ENCODE measurements around the gene ALX4.
A peak's percentile ranks its signal among the peaks of the same experiment; 100 is the strongest.

Gene ALX4

GRCh38 chr11:44342616-44343015 is 32.7 kb upstream of the ALX4 start:
- H3K4me3 Mint-ChIP-seq, result no peak overlapping the region
- no peaks in the 10 kb centered on the region for H3K4me1 Mint-ChIP-seq
- no peak for ATAC-seq
- H3K27ac Mint-ChIP-seq, result no peak overlapping the region
- H3K9me3 Mint-ChIP-seq, result no peaks in the 10 kb centered on the region
- peaks cover 52% of the 10 kb centered on the region for H3K27me3 Mint-ChIP-seq
- DNase-seq, result no peak

GRCh38 chr11:44340656-44341055 is 30.7 kb upstream of the ALX4 start:
- H3K27me3 Mint-ChIP-seq, result peaks cover 56% of the 10 kb centered on the region
- no peaks in the 10 kb centered on the region for H3K9me3 Mint-ChIP-seq
- no peak for ATAC-seq
- H3K27ac Mint-ChIP-seq, result no peak overlapping the region
- no peaks in the 10 kb centered on the region for H3K4me1 Mint-ChIP-seq
- no peak for DNase-seq
- H3K4me3 Mint-ChIP-seq, result no peak overlapping the region

- no peak overlapping the region for H3K27ac Mint-ChIP-seq
- no peak overlapping the region for H3K4me3 Mint-ChIP-seq
- no peaks in the 10 kb centered on the region for H3K4me1 Mint-ChIP-seq
- ATAC-seq (no peak), DNase-seq (no peak)
- H3K27me3 Mint-ChIP-seq, result peaks cover 66% of the 10 kb centered on the region
- H3K9me3 Mint-ChIP-seq, result no peaks in the 10 kb centered on the region
These were observed 29.6 kb upstream of the ALX4 start for GRCh38 chr11:44339530-44339883.

GRCh38 chr11:44338698-44339529 is 29.0 kb upstream of the ALX4 start:
- Mint-ChIP-seq H3K27me3 (peaks cover 72% of the 10 kb centered on the region), H3K4me1 (no peaks in the 10 kb centered on the region), H3K4me3 (no peak overlapping the region), H3K27ac (no peak overlapping the region), H3K9me3 (no peaks in the 10 kb centered on the region)
- DNase-seq (no peak), ATAC-seq (no peak)

- Mint-ChIP-seq H3K27ac (no peak overlapping the region), H3K27me3 (peaks cover 72% of the 10 kb centered on the region), H3K4me1 (no peaks in the 10 kb centered on the region), H3K9me3 (no peaks in the 10 kb centered on the region), H3K4me3 (no peak overlapping the region)
- DNase-seq (no peak), ATAC-seq (no peak)
These were observed 28.1 kb upstream of the ALX4 start for GRCh38 chr11:44338026-44338425.

- ATAC-seq, result no peak
- no peak for DNase-seq
- Mint-ChIP-seq H3K27ac (no peak overlapping the region), H3K4me3 (no peak overlapping the region), H3K4me1 (no peaks in the 10 kb centered on the region), H3K27me3 (peaks cover 86% of the 10 kb centered on the region), H3K9me3 (no peaks in the 10 kb centered on the region)
These were observed 26.0 kb upstream of the ALX4 start for GRCh38 chr11:44335919-44336318.

GRCh38 chr11:44335052-44335760 is 25.3 kb upstream of the ALX4 start:
- no peak for DNase-seq
- no peak for ATAC-seq
- H3K27ac Mint-ChIP-seq, result peak overlapping the region in 1 of 2 donors; percentile 1
- H3K27me3 Mint-ChIP-seq, result peaks cover 84% of the 10 kb centered on the region
- no peaks in the 10 kb centered on the region for H3K9me3 Mint-ChIP-seq
- H3K4me3 Mint-ChIP-seq, result no peak overlapping the region
- H3K4me1 Mint-ChIP-seq, result no peaks in the 10 kb centered on the region

GRCh38 chr11:44334356-44335004 is 24.5 kb upstream of the ALX4 start:
- ATAC-seq (no peak), DNase-seq (no peak)
- H3K27me3 Mint-ChIP-seq, result peaks cover 84% of the 10 kb centered on the region
- no peak overlapping the region for H3K4me3 Mint-ChIP-seq
- no peaks in the 10 kb centered on the region for H3K9me3 Mint-ChIP-seq
- H3K27ac Mint-ChIP-seq, result peak overlapping the region in 1 of 2 donors; percentile 1
- H3K4me1 Mint-ChIP-seq, result no peaks in the 10 kb centered on the region

GRCh38 chr11:44333271-44334218 is 23.6 kb upstream of the ALX4 start:
- ATAC-seq, result no peak
- Mint-ChIP-seq H3K4me3 (no peak overlapping the region), H3K27ac (no peak overlapping the region), H3K9me3 (no peaks in the 10 kb centered on the region), H3K27me3 (peaks cover 84% of the 10 kb centered on the region), H3K4me1 (no peaks in the 10 kb centered on the region)
- DNase-seq, result no peak

GRCh38 chr11:44332665-44333064 is 22.7 kb upstream of the ALX4 start:
- DNase-seq (no peak), ATAC-seq (no peak)
- H3K4me3 Mint-ChIP-seq, result no peak overlapping the region
- no peak overlapping the region for H3K27ac Mint-ChIP-seq
- no peaks in the 10 kb centered on the region for H3K4me1 Mint-ChIP-seq
- H3K27me3 Mint-ChIP-seq, result peaks cover 84% of the 10 kb centered on the region
- H3K9me3 Mint-ChIP-seq, result no peaks in the 10 kb centered on the region

GRCh38 chr11:44329472-44330230 is 19.7 kb upstream of the ALX4 start:
- peaks cover 86% of the 10 kb centered on the region for H3K27me3 Mint-ChIP-seq
- ATAC-seq, result no peak

GRCh38 chr11:44328138-44328660 is 18.3 kb upstream of the ALX4 start:
- no peaks in the 10 kb centered on the region for H3K9me3 Mint-ChIP-seq
- no peak overlapping the region for H3K4me3 Mint-ChIP-seq
- DNase-seq, result no peak
- ATAC-seq, result no peak
- H3K27me3 Mint-ChIP-seq, result peaks cover 94% of the 10 kb centered on the region
- no peak overlapping the region for H3K27ac Mint-ChIP-seq
- no peaks in the 10 kb centered on the region for H3K4me1 Mint-ChIP-seq

More at GRCh38 chr11:44329472-44330230, 19.7 kb upstream of the ALX4 start:
- H3K4me1 Mint-ChIP-seq, result no peaks in the 10 kb centered on the region
- no peaks in the 10 kb centered on the region for H3K9me3 Mint-ChIP-seq
- H3K27ac Mint-ChIP-seq, result no peak overlapping the region
- no peak overlapping the region for H3K4me3 Mint-ChIP-seq
- no peak for DNase-seq

- peaks cover 97% of the 10 kb centered on the region for H3K27me3 Mint-ChIP-seq
These were observed 17.8 kb upstream of the ALX4 start for GRCh38 chr11:44327730-44328129.

GRCh38 chr11:44326615-44327475 is 16.9 kb upstream of the ALX4 start:
- H3K4me3 Mint-ChIP-seq, result no peak overlapping the region
- H3K27me3 Mint-ChIP-seq, result peaks cover 96% of the 10 kb centered on the region
- no peaks in the 10 kb centered on the region for H3K4me1 Mint-ChIP-seq
- no peak overlapping the region for H3K27ac Mint-ChIP-seq
- ATAC-seq (peak; percentile 33), DNase-seq (no peak)
- no peaks in the 10 kb centered on the region for H3K9me3 Mint-ChIP-seq

More at GRCh38 chr11:44327730-44328129, 17.8 kb upstream of the ALX4 start:
- no peak overlapping the region for H3K4me3 Mint-ChIP-seq
- ATAC-seq (no peak), DNase-seq (no peak)
- H3K27ac Mint-ChIP-seq, result no peak overlapping the region
- H3K4me1 Mint-ChIP-seq, result no peaks in the 10 kb centered on the region
- no peaks in the 10 kb centered on the region for H3K9me3 Mint-ChIP-seq
